Measurements from ENCODE around the gene MRAS. TPM values are rescaled to one million over a fixed set of nuclear protein-coding genes. Genes with fewer than 3 reads are reported as not detected.

MRAS gene
- total RNA-seq, 1 experiment from 2014 or later, result 0.77 TPM

DNA sequence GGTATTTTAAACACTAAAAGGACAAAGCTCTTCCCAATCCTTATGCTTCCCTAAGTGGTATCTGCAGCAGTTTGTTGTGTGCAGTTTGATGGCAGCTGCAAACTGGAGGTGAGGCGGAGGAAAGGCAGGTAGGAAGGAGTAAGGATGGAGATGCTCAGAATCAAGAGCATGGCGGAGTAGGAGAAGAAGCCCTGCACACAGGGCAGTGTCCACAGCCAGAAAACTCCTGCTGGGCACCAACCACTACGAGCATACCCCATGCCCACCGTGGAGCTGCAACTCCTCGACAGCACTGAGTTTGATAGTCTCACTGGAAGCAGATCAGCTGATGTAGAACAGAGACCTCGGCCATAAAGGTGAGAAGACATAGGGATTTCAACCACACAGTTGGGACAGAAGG lies 55.7 kb downstream of the MRAS start:
- no peak for DNase-seq (ENCODE audit: low spot score)
- CTCF ChIA-PET, result interaction anchor here (0.9 kb wide), 1 partner anchor 14 kb away, joined by 3 read pairs; no protein-coding TSS in a partner anchor
- no TSS peak for BruUV-seq (replicated peaks)

GRCh38 chr3:138405001-138405400 lies 56.6 kb downstream of the MRAS start:
- intact Hi-C loops (cut with micrococcal nuclease; ENCODE audit: unreplicated experiment), result no loop called here
- H3K36me3 ChIP-seq (ENCODE audit: insufficient read depth, low read length, poor library complexity, severe bottlenecking), result no peaks in the 10 kb centered on the region
- no peak overlapping the region for H3K27ac ChIP-seq (ENCODE audit: low read depth, low read length, poor library complexity, severe bottlenecking)
- TF ChIP-seq CTCF (conservative IDR thresholded peaks at IDR 0.05; ENCODE audit: low read depth, low read length) (no peak), EZH2 (IDR thresholded peaks at IDR 0.05; ENCODE audit: borderline replicate concordance, low read depth, low read length, poor library complexity, severe bottlenecking) (no peak)
- ChIA-PET POLR2A (ENCODE audit: low non-redundant PET) (no interaction called here), CTCF (no interaction called here)
- peaks cover 11% of the 10 kb centered on the region for H3K27me3 ChIP-seq (replicated peaks; ENCODE audit: insufficient read depth, low read depth, low read length, poor library complexity)
- no peaks in the 10 kb centered on the region for H3K4me1 ChIP-seq (ENCODE audit: insufficient read depth, low read length, poor library complexity, severe bottlenecking)
- no TSS peak for BruUV-seq (replicated peaks)
- H3K9me3 ChIP-seq (ENCODE audit: low read depth, low read length, poor library complexity, severe bottlenecking), result no peaks in the 10 kb centered on the region
- no peak overlapping the region for H3K4me3 ChIP-seq (ENCODE audit: low read depth, low read length, poor library complexity, severe bottlenecking)
- DNase-seq (ENCODE audit: low spot score), result no peak

More for the DNA sequence above, 55.7 kb downstream of the MRAS start:
- H3K36me3 ChIP-seq (ENCODE audit: insufficient read depth, low read length, poor library complexity, severe bottlenecking), result no peaks in the 10 kb centered on the region
- intact Hi-C loops (cut with micrococcal nuclease; ENCODE audit: unreplicated experiment), result no loop called here
- H3K9me3 ChIP-seq (ENCODE audit: low read depth, low read length, poor library complexity, severe bottlenecking), result no peaks in the 10 kb centered on the region
- H3K4me3 ChIP-seq (ENCODE audit: low read depth, low read length, poor library complexity, severe bottlenecking), result no peak overlapping the region
- TF ChIP-seq CTCF (conservative IDR thresholded peaks at IDR 0.05; ENCODE audit: low read depth, low read length), result no peak
- no peak for TF ChIP-seq EZH2 (IDR thresholded peaks at IDR 0.05; ENCODE audit: borderline replicate concordance, low read depth, low read length, poor library complexity, severe bottlenecking)
- POLR2A ChIA-PET (ENCODE audit: low non-redundant PET), result no interaction called here
- H3K27ac ChIP-seq (ENCODE audit: low read depth, low read length, poor library complexity, severe bottlenecking), result no peak overlapping the region
- H3K4me1 ChIP-seq (ENCODE audit: insufficient read depth, low read length, poor library complexity, severe bottlenecking), result no peaks in the 10 kb centered on the region
- H3K27me3 ChIP-seq (replicated peaks; ENCODE audit: insufficient read depth, low read depth, low read length, poor library complexity), result peaks cover 11% of the 10 kb centered on the region

- H3K9me3 ChIP-seq (ENCODE audit: low read depth, low read length, poor library complexity, severe bottlenecking), result no peaks in the 10 kb centered on the region
- no TSS peak for BruUV-seq (replicated peaks)
- no peak for TF ChIP-seq EZH2 (IDR thresholded peaks at IDR 0.05; ENCODE audit: borderline replicate concordance, low read depth, low read length, poor library complexity, severe bottlenecking)
- no peak for TF ChIP-seq CTCF (conservative IDR thresholded peaks at IDR 0.05; ENCODE audit: low read depth, low read length)
- no peak overlapping the region for H3K4me3 ChIP-seq (ENCODE audit: low read depth, low read length, poor library complexity, severe bottlenecking)
- DNase-seq (ENCODE audit: low spot score), result no peak
- H3K36me3 ChIP-seq (ENCODE audit: insufficient read depth, low read length, poor library complexity, severe bottlenecking), result no peaks in the 10 kb centered on the region
- CTCF ChIA-PET, result no interaction called here
- peaks cover 11% of the 10 kb centered on the region for H3K27me3 ChIP-seq (replicated peaks; ENCODE audit: insufficient read depth, low read depth, low read length, poor library complexity)
- H3K4me1 ChIP-seq (ENCODE audit: insufficient read depth, low read length, poor library complexity, severe bottlenecking), result no peaks in the 10 kb centered on the region
- POLR2A ChIA-PET (ENCODE audit: low non-redundant PET), result no interaction called here
- intact Hi-C loops (cut with micrococcal nuclease; ENCODE audit: unreplicated experiment), result no loop called here
- H3K27ac ChIP-seq (ENCODE audit: low read depth, low read length, poor library complexity, severe bottlenecking), result no peak overlapping the region
These were observed 57.1 kb downstream of the MRAS start for GRCh38 chr3:138405486-138405885.

Data from A673 (cell line).